ENCODE measurements around the gene FOLR2. TPM values are rescaled to one million over a fixed set of nuclear protein-coding genes. Genes with fewer than 3 reads are reported as not detected.

The FOLR2 gene
- total RNA-seq, 4 donors from 2014 or later, result 5.3 to 28.6 (median 9.7) TPM

DNA sequence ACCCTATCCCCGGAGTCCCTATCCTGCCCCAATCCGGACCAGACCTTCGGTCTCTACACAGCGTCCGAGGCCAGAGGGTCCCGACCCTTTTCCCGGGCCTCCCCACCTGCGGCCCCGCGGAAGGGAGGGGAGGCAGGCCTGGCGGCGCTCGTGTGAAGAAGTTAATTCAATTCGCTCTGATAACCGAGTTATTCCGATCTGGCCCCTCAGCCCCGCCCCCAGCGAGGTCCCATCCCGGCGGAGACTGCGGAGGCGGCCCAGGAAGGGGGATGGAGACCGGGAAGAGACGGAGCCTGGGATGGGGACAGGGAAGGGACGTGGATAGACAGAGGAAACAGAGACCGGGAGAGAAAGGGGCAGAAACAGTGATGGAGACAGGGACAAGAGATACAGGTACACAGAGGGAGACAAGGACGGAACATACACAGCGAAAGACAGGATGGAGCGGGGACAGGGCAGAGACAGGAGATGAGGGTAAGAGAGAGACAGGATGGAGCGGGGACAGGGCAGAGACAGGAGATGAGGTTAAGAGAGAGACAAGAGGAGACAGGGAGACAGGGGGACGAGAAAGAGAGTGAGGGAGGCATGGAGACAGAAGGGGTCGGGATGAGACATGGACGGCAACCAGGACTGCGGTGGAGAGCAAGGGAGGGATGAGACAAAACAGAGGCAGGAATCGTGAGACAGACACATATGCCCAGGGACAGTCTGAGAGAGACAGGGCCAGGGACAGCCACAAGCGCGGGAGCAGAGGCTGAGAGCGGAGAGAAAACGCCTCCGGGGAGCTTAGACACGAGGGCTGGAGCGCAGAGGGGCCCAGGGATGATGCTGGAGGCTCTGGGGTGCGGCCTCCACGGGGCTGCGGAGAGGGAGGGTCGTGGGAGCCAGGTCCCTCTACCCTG is 28.0 kb downstream of the FOLR2 start:
- TF ChIP-seq POLR2A (IDR thresholded peaks at IDR 0.05), result no peak
- TF ChIP-seq, protein P1, sequence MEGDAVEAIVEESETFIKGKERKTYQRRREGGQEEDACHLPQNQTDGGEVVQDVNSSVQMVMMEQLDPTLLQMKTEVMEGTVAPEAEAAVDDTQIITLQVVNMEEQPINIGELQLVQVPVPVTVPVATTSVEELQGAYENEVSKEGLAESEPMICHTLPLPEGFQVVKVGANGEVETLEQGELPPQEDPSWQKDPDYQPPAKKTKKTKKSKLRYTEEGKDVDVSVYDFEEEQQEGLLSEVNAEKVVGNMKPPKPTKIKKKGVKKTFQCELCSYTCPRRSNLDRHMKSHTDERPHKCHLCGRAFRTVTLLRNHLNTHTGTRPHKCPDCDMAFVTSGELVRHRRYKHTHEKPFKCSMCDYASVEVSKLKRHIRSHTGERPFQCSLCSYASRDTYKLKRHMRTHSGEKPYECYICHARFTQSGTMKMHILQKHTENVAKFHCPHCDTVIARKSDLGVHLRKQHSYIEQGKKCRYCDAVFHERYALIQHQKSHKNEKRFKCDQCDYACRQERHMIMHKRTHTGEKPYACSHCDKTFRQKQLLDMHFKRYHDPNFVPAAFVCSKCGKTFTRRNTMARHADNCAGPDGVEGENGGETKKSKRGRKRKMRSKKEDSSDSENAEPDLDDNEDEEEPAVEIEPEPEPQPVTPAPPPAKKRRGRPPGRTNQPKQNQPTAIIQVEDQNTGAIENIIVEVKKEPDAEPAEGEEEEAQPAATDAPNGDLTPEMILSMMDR (IDR thresholded peaks at IDR 0.05), result no peak
- peaks cover 15% of the 10 kb centered on the region for H3K27me3 ChIP-seq

DNA sequence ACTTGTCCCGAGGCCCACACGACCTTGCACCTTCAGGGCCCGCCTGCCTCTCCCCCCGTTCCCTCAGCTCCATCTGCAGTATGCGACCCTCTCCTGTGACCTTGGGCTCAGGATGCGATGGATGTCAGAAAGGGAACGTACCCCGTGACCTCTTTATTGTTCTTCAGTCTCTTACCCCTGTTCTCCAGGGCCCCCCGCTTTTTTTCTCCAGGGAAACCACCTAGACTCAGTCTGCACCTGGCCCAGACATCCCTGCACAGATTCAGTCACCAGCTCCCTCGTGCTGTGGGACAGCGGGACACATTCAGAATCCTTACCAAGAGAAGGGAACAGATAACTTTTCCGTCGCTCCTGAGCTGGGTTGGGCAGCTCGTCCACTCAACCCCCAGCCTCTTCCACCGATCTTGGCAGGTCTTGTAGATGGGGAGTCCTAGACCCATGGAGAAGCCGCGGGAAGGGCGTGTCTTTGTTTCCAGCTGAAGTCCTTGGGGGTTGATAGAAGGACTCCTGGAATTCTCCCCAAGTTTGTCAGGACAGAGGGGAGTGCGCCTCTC is 28.7 kb downstream of the FOLR2 start:
- H3K4me1 ChIP-seq, result peaks cover 14 to 15% of the 10 kb centered on the region in 2 donors
- H3K27ac ChIP-seq, result no peak overlapping the region
- no peak for DNase-seq
- peaks cover 15% of the 10 kb centered on the region for H3K27me3 ChIP-seq
- no peaks in the 10 kb centered on the region for H3K36me3 ChIP-seq
- intact Hi-C loops (cut with DNase I), result no loop called here
- TF ChIP-seq, protein P1 (IDR thresholded peaks at IDR 0.05), result no peak
- no peak for TF ChIP-seq POLR2A (IDR thresholded peaks at IDR 0.05)
- no peak overlapping the region for H3K4me3 ChIP-seq (replicated peaks in 1 of 3)
- 30 to 41% methylated on average over 19 of the region's 19 CpGs for WGBS, 2 donors
- H3K9me3 ChIP-seq, result no peaks in the 10 kb centered on the region

More for the DNA sequence above, 28.0 kb downstream of the FOLR2 start:
- 11 to 12% methylated on average over 35 to 45 of the region's 46 CpGs for WGBS, 2 donors
- no peak for DNase-seq
- H3K9me3 ChIP-seq, result no peaks in the 10 kb centered on the region
- no peak overlapping the region for H3K27ac ChIP-seq
- H3K4me1 ChIP-seq, result peaks cover 19 to 22% of the 10 kb centered on the region in 2 donors
- no peak overlapping the region for H3K4me3 ChIP-seq (replicated peaks in 1 of 3)
- intact Hi-C loops (cut with DNase I), result no loop called here
- H3K36me3 ChIP-seq, result no peaks in the 10 kb centered on the region

DNA sequence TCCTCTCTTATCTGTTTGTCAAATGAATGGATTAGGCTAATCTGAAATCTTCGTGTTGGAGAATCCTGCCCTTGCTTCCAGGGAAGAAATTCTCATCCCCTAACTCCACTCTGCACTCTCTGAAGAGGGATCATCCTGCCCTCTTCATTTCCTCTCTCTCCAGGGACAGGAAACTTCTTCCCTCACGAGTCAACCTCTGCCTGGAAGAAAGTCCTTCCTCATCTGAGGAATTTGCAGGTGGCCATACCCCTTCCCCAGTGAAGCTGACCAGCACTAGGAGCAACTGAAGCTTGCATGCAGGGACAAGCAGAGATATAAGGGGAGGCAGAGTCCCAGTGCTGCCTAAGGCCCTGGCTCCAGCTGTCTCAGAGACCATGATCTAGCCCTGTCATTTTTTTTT is 31.0 kb downstream of the FOLR2 start:
- 53 to 55% methylated on average over 2 of the region's 2 CpGs for WGBS, 2 donors
- Histone ChIP-seq H3K27ac (no peak overlapping the region), H3K4me3 (replicated peaks in 1 of 3) (no peak overlapping the region), H3K36me3 (no peaks in the 10 kb centered on the region), H3K27me3 (peaks cover 15% of the 10 kb centered on the region), H3K4me1 (peaks cover 10% of the 10 kb centered on the region in 2 donors), H3K9me3 (no peaks in the 10 kb centered on the region)
- no peak for TF ChIP-seq POLR2A (IDR thresholded peaks at IDR 0.05)
- TF ChIP-seq, protein P1 (IDR thresholded peaks at IDR 0.05), result no peak
- intact Hi-C loops (cut with DNase I), result no loop called here
- no peak for DNase-seq

DNA sequence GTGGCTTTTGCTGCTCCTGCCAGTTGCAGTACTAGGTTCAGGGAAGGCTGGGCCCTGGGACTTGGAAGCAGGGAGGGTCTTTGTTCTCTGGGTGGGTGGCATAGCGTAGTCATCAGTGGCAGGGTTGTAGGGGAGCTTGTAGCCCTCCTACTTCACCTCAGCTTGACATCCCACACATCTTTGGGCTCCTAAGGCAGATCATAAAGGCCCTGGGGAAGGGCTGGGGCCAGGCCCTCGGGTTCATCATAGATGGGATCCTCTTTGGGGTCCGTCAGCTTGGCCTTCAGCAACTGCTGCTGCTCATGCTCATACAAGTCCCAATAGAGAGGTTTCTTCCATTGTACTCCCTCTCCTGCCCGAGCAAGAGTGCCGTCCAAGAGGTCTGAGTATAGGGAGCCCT is 33.4 kb downstream of the FOLR2 start:
- H3K27ac ChIP-seq, result no peak overlapping the region
- H3K9me3 ChIP-seq, result no peaks in the 10 kb centered on the region
- H3K27me3 ChIP-seq, result peaks cover 1% of the 10 kb centered on the region
- 83 to 96% methylated on average over 5 of the region's 5 CpGs for WGBS, 2 donors
- TF ChIP-seq POLR2A (IDR thresholded peaks at IDR 0.05), result no peak
- TF ChIP-seq, protein P1 (IDR thresholded peaks at IDR 0.05), result no peak
- H3K4me1 ChIP-seq, result no peaks in the 10 kb centered on the region
- no peak overlapping the region for H3K4me3 ChIP-seq (replicated peaks in 1 of 3)
- no peak for DNase-seq
- H3K36me3 ChIP-seq, result no peaks in the 10 kb centered on the region
- intact Hi-C loops (cut with DNase I), result no loop called here

Measured in thyroid gland (tissue), 4 donors.